H1 (cell line): ENCODE results near the gene UBL5. TPM values are rescaled to one million over a fixed set of nuclear protein-coding genes. Genes with fewer than 3 reads are reported as not detected.
A peak's percentile ranks its signal among the peaks of the same experiment; 100 is the strongest.

Experiments
- CTCF ChIA-PET: fragments of 300-600 bp; sonication (Branson Sonifier 250); formaldehyde crosslinking; loops from one replicate; lab custom pipeline; 2021; ENCODE audit not compliant: partially characterized antibody; lab: Charles Lee
- POLR2A ChIA-PET: fragments of 300-600 bp; sonication (Branson Sonifier 250); formaldehyde crosslinking; loops from one replicate; lab custom pipeline; 2021; ENCODE audit warnings: inconsistent platforms; ENCODE audit not compliant: partially characterized antibody; lab: Charles Lee
- DNase-seq, 2 experiments: peaks; one replicate each; pipeline versions ENCODE4 v3.0.0 to v3.0.0-alpha.2; 2010 to 2022; ENCODE audit warnings: low spot score in 2 of 2, low read depth in 1 of 2, mixed read lengths in 1 of 2
- FAIRE-seq: peaks from 2 replicates; lab custom pipeline; 2011; peaks lifted over from hg19 to GRCh38; lab: Jason Lieb, UNC
- H2AFZ ChIP-seq: 2 replicates; pipeline ENCODE4 v1.8.1; 2012; ENCODE audit warnings: low read length, inconsistent platforms
- H2AK5ac ChIP-seq: 2 replicates; pipeline ENCODE4 v1.6.1; 2013; ENCODE audit warnings: low read depth, low read length
- H2BK120ac ChIP-seq: replicated peaks from 2 replicates; pipeline ENCODE3; 2013; ENCODE audit warnings: low read depth, low read length, inconsistent platforms
- H2BK12ac ChIP-seq: 2 replicates; pipeline ENCODE4 v1.6.1; 2013; ENCODE audit warnings: low read depth, low read length
- H2BK15ac ChIP-seq: 2 replicates; pipeline ENCODE4 v1.6.1; 2013; ENCODE audit warnings: low read length
- H2BK20ac ChIP-seq: 2 replicates; pipeline ENCODE4 v1.6.1; 2013; ENCODE audit warnings: low read length
- H2BK5ac ChIP-seq: 2 replicates; pipeline ENCODE4 v1.6.1; 2013; ENCODE audit warnings: low read depth, low read length
- H3K14ac ChIP-seq: 2 replicates; pipeline ENCODE4 v1.6.1; 2013; ENCODE audit warnings: inconsistent platforms; ENCODE audit not compliant: insufficient read length
- H3K18ac ChIP-seq: 2 replicates; pipeline ENCODE4 v1.6.1; 2013; ENCODE audit warnings: low read length; ENCODE audit errors: extremely low read depth
- H3K23ac ChIP-seq: 2 replicates; pipeline ENCODE4 v1.6.1; 2013; ENCODE audit warnings: inconsistent platforms; ENCODE audit not compliant: insufficient read length
- H3K23me2 ChIP-seq: 2 replicates; pipeline ENCODE4 v1.6.1; 2013; ENCODE audit warnings: low read depth, low read length
- H3K27ac ChIP-seq: 2 replicates; pipeline ENCODE4 v1.6.1; 2011; ENCODE audit warnings: low read depth, low read length, inconsistent platforms
- H3K27me3 ChIP-seq, 4 experiments: replicated peaks in 1 of 4; 1 replicate in 1 of 4; 2 replicates in 3 of 4; pipeline versions ENCODE4 v1.6.1 to v1.8.1; 2011 to 2013; ENCODE audit warnings: low read length in 3 of 4, mild to moderate bottlenecking in 3 of 4, inconsistent platforms in 2 of 4, mixed read lengths in 2 of 4, moderate library complexity in 1 of 4; ENCODE audit not compliant: control insufficient read depth in 3 of 4, insufficient read depth in 3 of 4; ENCODE audit errors: extremely low read depth in 1 of 4
- H3K36me3 ChIP-seq, 4 experiments: 2 replicates each; pipeline versions ENCODE4 v1.6.1 to v1.8.1; 2011 to 2013; ENCODE audit warnings: mild to moderate bottlenecking in 4 of 4, low read length in 3 of 4, moderate library complexity in 2 of 4, control low read depth in 1 of 4, inconsistent platforms in 1 of 4; ENCODE audit not compliant: insufficient read depth in 4 of 4, control insufficient read depth in 2 of 4
- H3K4ac ChIP-seq: replicated peaks from 2 replicates; pipeline ENCODE3; 2013; ENCODE audit warnings: low read length, low read depth, mixed read lengths, inconsistent platforms; ENCODE audit not compliant: insufficient read length
- H3K4me1 ChIP-seq, 4 experiments: replicated peaks in 1 of 4; 1 replicate in 1 of 4; 2 replicates in 3 of 4; pipeline versions ENCODE4 v1.6.1 to v1.8.1; 2011 to 2013; ENCODE audit warnings: low read length in 3 of 4, inconsistent platforms in 2 of 4, mixed read lengths in 1 of 4; ENCODE audit not compliant: insufficient read depth in 4 of 4, control insufficient read depth in 3 of 4
- H3K4me2 ChIP-seq, 2 experiments: 2 replicates each; pipeline versions ENCODE4 v1.6.1 to v1.8.1; 2011 to 2013; ENCODE audit warnings: low read depth in 2 of 2, low read length in 2 of 2, control low read depth in 1 of 2, inconsistent platforms in 1 of 2, mild to moderate bottlenecking in 1 of 2; ENCODE audit not compliant: insufficient read depth in 1 of 2
- H3K4me3 ChIP-seq, 4 experiments: fragments of 200-600, 300-600 bp in 1 of 4; sonication (generic), shearing (Covaris generic), sonication (Bioruptor Twin) in 1 of 4; 2 replicates each; pipeline versions ENCODE4 v1.5.1 to v1.8.1; 2011 to 2016; ENCODE audit warnings: low read length in 4 of 4, low read depth in 3 of 4, control low read depth in 2 of 4, inconsistent platforms in 2 of 4, mild to moderate bottlenecking in 2 of 4, mixed read lengths in 1 of 4, moderate library complexity in 1 of 4; ENCODE audit not compliant: insufficient read depth in 2 of 4; ENCODE audit errors: extremely low read depth in 1 of 4
- H3K56ac ChIP-seq: replicated peaks from 2 replicates; pipeline ENCODE3; 2013; ENCODE audit warnings: low read depth, mild to moderate bottlenecking, mixed read lengths, low read length, inconsistent platforms; ENCODE audit not compliant: insufficient read length
- H3K79me1 ChIP-seq: 2 replicates; pipeline ENCODE4 v1.6.1; 2013; ENCODE audit warnings: low read depth, low read length, control low read depth
- H3K79me2 ChIP-seq, 2 experiments: 2 replicates each; pipeline versions ENCODE4 v1.6.1 to v1.8.1; 2012 to 2013; ENCODE audit warnings: low read length in 2 of 2, mild to moderate bottlenecking in 2 of 2, inconsistent platforms in 1 of 2; ENCODE audit not compliant: insufficient read depth in 2 of 2, control insufficient read depth in 1 of 2
- H3K9ac ChIP-seq, 4 experiments: replicated peaks in 1 of 4; 1 replicate in 1 of 4; 2 replicates in 3 of 4; pipeline versions ENCODE4 v1.6.1 to v1.8.1; 2011 to 2013; ENCODE audit warnings: low read depth in 3 of 4, low read length in 3 of 4, control low read depth in 2 of 4, mild to moderate bottlenecking in 2 of 4, moderate library complexity in 2 of 4, inconsistent platforms in 1 of 4; ENCODE audit errors: extremely low read depth in 1 of 4
- H3K9me3 ChIP-seq, 2 experiments: 2 replicates each; pipeline versions ENCODE4 v1.6.1 to v1.8.1; 2012 to 2013; ENCODE audit warnings: mild to moderate bottlenecking in 2 of 2, moderate library complexity in 2 of 2, control low read depth in 1 of 2, inconsistent platforms in 1 of 2, low read depth in 1 of 2, low read length in 1 of 2, mixed read lengths in 1 of 2; ENCODE audit not compliant: insufficient read depth in 2 of 2
- H4K20me1 ChIP-seq, 2 experiments: replicated peaks in 1 of 2; 2 replicates each; pipeline versions ENCODE3 to v1.8.1; 2011 to 2013; ENCODE audit warnings: inconsistent platforms in 2 of 2, low read length in 2 of 2, mild to moderate bottlenecking in 1 of 2; ENCODE audit not compliant: insufficient read depth in 2 of 2, control insufficient read depth in 1 of 2
- H4K5ac ChIP-seq: 2 replicates; pipeline ENCODE4 v1.6.1; 2013; ENCODE audit warnings: low read length, low read depth, mixed read lengths, inconsistent platforms; ENCODE audit not compliant: insufficient read length
- H4K8ac ChIP-seq: 2 replicates; pipeline ENCODE4 v1.8.0; 2013; ENCODE audit warnings: mild to moderate bottlenecking, moderate library complexity, low read length, inconsistent platforms; ENCODE audit not compliant: insufficient read depth; ENCODE audit errors: extremely low read depth
- H4K91ac ChIP-seq: replicated peaks from 2 replicates; pipeline ENCODE3; 2013; ENCODE audit warnings: low read length, mixed read lengths, inconsistent platforms; ENCODE audit not compliant: insufficient read length
- BRCA1 ChIP-seq: IDR thresholded peaks from 2 replicates; pipeline ENCODE4 v1.6.1; 2012; ENCODE audit warnings: low read depth, low read length, improper control_type of control experiment
- CHD2 ChIP-seq: IDR thresholded peaks from 2 replicates; pipeline ENCODE4 v1.6.1; 2012; ENCODE audit warnings: low read length, improper control_type of control experiment
- CTBP2 ChIP-seq: IDR thresholded peaks from 2 replicates; pipeline ENCODE4 v1.7.0; 2011; ENCODE audit warnings: borderline replicate concordance, mild to moderate bottlenecking, moderate library complexity, mixed read lengths, low read length; ENCODE audit not compliant: insufficient read depth, insufficient read length
- EGR1 ChIP-seq: IDR thresholded peaks from 2 replicates; pipeline ENCODE4 v1.6.1; 2011; ENCODE audit warnings: low read depth, low read length, borderline replicate concordance
- JUN ChIP-seq: IDR thresholded peaks from 2 replicates; pipeline ENCODE4 v1.6.1; 2011; ENCODE audit warnings: low read depth, mild to moderate bottlenecking, improper control_type of control experiment, low read length
- POLR2AphosphoS5 ChIP-seq: IDR thresholded peaks from 2 replicates; pipeline ENCODE4 v1.6.1; 2011; ENCODE audit warnings: low read depth, low read length
- SRF ChIP-seq: IDR thresholded peaks from 2 replicates; pipeline ENCODE4 v1.6.1; 2011; ENCODE audit warnings: mild to moderate bottlenecking, low read depth, low read length, moderate library complexity
- TAF1 ChIP-seq: IDR thresholded peaks from 2 replicates; pipeline ENCODE4 v1.6.1; 2011; ENCODE audit warnings: mild to moderate bottlenecking, low read depth, low read length
- TCF12 ChIP-seq: IDR thresholded peaks from 2 replicates; pipeline ENCODE4 v1.6.1; 2011; ENCODE audit warnings: low read depth, mild to moderate bottlenecking, low read length
- TEAD4 ChIP-seq: IDR thresholded peaks from 2 replicates; pipeline ENCODE4 v1.6.1; 2012; ENCODE audit warnings: low read depth, low read length, inconsistent platforms, mixed read lengths
- WGBS, 2 experiments: shearing (Covaris generic) in 1 of 2; methylation state at CpG; one replicate each; pipeline versions ENCODE4 v1.1.6 to v1.1.7; 2013 to 2015; ENCODE audit warnings: low lambda C conversion rate in 2 of 2, mixed read lengths in 2 of 2, inconsistent platforms in 1 of 2, low coverage in 1 of 2, missing lambda C conversion rate in 1 of 2; ENCODE audit not compliant: insufficient replicate concordance in 2 of 2, insufficient coverage in 1 of 2, insufficient read length in 1 of 2; ENCODE audit errors: extremely low coverage in 1 of 2, missing lambda C conversion rate in 1 of 2; 5-methylcytosine and 5-hydroxymethylcytosine counted together
- polyA plus RNA-seq, 7 experiments: library from polyadenylated mRNA; depleted of rRNA in 3 of 7; stranded (reverse) in 5 of 7; unstranded in 2 of 7; fragments of >200 nt in 5 of 7; fragments of 200-250 nt in 2 of 7; gene quantifications; 1 replicate in 5 of 7; 2 replicates in 1 of 7; 4 replicates in 1 of 7; pipeline versions ENCODE4 v1.2.1 to v1.2.3, GENCODE V29; 2011 to 2013; ENCODE audit warnings: missing spikeins in 2 of 7, mixed read lengths in 2 of 7
- total RNA-seq: library from RNA; stranded (reverse); fragmentation: NEBNext Ultra II Directional; extraction: Animal tissue kit (Norgen Biotek cat#: 25700); gene quantifications from 2 replicates; pipeline ENCODE4 v1.2.1, GENCODE V29; 2021
- TF ChIP-seq, protein P1 (sequence below): IDR thresholded peaks from 2 replicates; pipeline ENCODE4 v1.6.1; 2012; ENCODE audit warnings: inconsistent platforms

UBL5 gene
- total and polyA plus RNA-seq, 2 of the 8 experiments (the other 6 are each of a cell fraction or from before 2014, with no cell fraction given): 416 to 1,209 TPM

- Histone ChIP-seq H3K14ac (no peak within 1 kb of the TSS), H3K79me2 (peaks cover 0 to 33% of the 10 kb centered on the region in 2 experiments; a peak in 2 of 4 replicates), H3K4me3 (peak within 1 kb of the TSS; percentile 73 to 91 (median 83)), H4K20me1 (no peaks in the 10 kb centered on the region), H4K5ac (peak within 1 kb of the TSS; percentile 97), H3K4me2 (peak within 1 kb of the TSS; percentile 81 to 86), H3K18ac (peak within 1 kb of the TSS; percentile 66), H3K9me3 (0 out of 4 replicates have a peak, but pooled peaks cover 2 to 5% of the 10 kb centered on the region in 2 experiments), H2BK20ac (no peak within 1 kb of the TSS), H2BK120ac (peak within 1 kb of the TSS; percentile 87), H3K36me3 (peaks cover 0 to 3% (median 0%) of the 10 kb centered on the region in 4 experiments; a peak in 2 of 8 replicates), H2BK15ac (peak within 1 kb of the TSS; percentile 99; the same call in 1 of the 2 replicates), H3K27me3 (no peaks in the 10 kb centered on the region), H3K4ac (peak within 1 kb of the TSS; percentile 98), H3K27ac (peak within 1 kb of the TSS; percentile 91), H3K4me1 (peaks cover 2 to 5% (median 3%) of the 10 kb centered on the region in 4 experiments; a peak in 6 of 7 replicates), H3K9ac (peak within 1 kb of the TSS; percentile 77 to 91 (median 87)), H2AK5ac (no peak within 1 kb of the TSS), H3K79me1 (peaks cover 3% of the 10 kb centered on the region; the same call in 1 of the 2 replicates), H3K56ac (peak within 1 kb of the TSS; percentile 99), H3K23me2 (peaks cover 4% of the 10 kb centered on the region), H3K23ac (no peak within 1 kb of the TSS), H2BK5ac (peak within 1 kb of the TSS; percentile 99), H4K91ac (peak within 1 kb of the TSS; percentile 99), H4K8ac (peak within 1 kb of the TSS; percentile 98), H2AFZ (peak within 1 kb of the TSS; percentile 68; the same call in 1 of the 2 replicates), H2BK12ac (0 out of 2 replicates have a peak within 1 kb of the TSS, but pooled peaks have one; percentile 90)
- ChIA-PET CTCF (no interaction called here), POLR2A (interaction anchor here (0.6 to 2.1 kb wide), 11 partner anchors 8 to 690 kb away, joined by 3 to 11 read pairs (median 4); partner anchors contain the start of gene UBL5)
- FAIRE-seq (no peak), DNase-seq (peak; percentile 100)
- WGBS, 2 experiments: 2% methylated on average over 45 of the region's 82 CpGs; no CpG with 5 or more reads in 1 of the 2 experiments
- TF ChIP-seq POLR2AphosphoS5 (peak; percentile 84), CHD2 (no peak), EGR1 (no peak), TAF1 (peak; percentile 78; the same call in 1 of the 2 replicates), TEAD4 (no peak), JUN (no peak), TCF12 (no peak), SRF (no peak), CTBP2 (no peak), BRCA1 (no peak)
- TF ChIP-seq, protein P1, sequence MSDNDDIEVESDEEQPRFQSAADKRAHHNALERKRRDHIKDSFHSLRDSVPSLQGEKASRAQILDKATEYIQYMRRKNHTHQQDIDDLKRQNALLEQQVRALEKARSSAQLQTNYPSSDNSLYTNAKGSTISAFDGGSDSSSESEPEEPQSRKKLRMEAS: peak; percentile 42
Observed at GRCh38 chr19:9818734-9819595, 8.8 kb upstream of the UBL5 start, which contains the start of gene FBXL12. TSS of gene FBXL12 (minus strand) at chr19:9819079. CDS start at chr19:9818813, 266 bp downstream.
